Stimulated activated CD4-positive, alpha-beta T cell treated with anti-CD3 and anti-CD28 coated beads, TNF-alpha, amount 100 ng/mL, for 48 hours (primary cell): ENCODE data around the gene MEIS1.

Source experiments
- DNase-seq, 3 donors: peaks; one replicate each; pipeline ENCODE4 v3.0.0-alpha.2; 2020; ENCODE audit warnings: low read depth in 3 of 3

The MEIS1 gene

DNA sequence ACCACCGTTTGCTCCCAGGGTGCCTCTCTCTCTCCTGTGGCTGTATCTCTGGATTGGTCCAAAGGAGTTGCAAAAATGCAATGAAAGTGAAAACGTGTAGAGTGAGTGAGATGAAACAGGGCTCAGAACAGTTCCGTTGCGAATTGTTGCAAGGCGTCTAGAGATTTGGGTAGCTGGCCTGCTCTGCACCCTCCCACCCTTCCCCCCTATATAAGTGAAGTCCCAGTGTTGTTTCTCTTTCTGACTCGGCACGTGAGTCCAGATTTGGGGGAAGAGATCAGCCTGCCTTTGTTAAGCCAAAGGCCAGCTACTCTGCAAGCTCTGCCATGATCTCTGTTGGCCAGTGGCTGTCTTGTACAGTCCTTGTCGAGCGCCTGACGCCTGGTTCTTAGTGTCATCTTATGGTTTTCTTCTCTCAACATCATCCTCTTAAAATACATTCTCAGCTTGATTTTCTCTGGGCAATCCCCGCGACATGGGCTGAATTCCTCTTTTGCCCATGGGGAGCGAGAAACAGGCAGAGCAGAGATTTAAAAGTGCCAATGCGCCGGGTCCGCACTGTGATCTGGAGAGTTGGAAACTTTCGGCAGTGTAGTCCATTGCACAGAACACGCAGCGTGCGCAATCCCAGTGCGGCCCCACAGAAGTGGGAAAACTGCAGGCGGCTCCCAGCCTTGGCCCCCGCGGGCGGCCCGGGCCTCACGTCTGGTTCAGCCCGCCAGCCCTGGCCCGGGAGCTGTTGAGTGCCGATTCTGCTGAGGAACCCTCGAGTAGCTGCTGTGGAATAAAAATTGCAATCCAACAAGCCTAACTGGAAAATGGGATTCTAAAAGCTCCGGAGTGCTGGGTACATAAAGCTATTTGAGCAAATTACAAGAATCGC lies 9.3 kb downstream of the MEIS1 start:
- no peak for DNase-seq

DNA sequence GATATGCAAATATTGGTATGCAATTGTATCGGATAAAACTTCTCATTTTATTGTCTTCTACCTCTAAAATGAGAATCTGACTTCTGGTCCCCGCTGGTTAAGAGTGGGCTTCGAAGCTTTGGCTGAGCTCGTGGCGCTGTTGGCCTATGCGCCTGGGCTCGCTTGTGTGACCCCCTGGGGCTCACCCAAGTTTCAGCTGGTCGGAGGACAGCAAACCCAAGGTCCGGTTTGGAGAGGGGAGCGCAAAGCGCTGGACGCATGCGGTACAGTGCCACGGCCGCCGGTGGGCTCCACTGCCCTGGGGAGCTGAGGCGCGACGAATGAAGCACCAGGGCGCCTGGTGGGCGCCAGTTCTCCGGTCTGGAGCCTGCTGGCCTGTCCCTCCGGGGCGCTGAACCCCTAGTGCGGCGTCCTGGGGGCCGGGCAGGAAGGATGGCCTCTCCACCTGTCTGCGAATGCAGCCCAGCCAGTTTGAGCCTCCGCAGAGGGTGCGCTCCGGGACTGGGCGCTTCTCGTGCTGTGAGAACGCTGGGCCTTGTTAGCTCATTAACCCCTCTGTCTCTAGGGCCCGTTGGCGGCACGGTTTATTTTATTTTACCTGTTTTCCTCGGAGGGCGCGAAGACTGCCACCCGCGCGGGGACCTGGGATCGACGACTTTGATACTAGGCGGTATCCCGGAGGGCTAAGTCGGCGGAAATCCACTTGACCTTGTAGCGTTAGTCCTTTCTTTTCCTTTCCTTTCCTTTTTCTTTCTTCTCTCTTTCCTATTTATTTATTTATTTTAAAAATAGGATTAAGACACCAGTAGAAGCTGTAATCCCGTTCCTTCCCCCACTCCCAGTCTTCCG lies 10.4 kb downstream of the MEIS1 start:
- no peak for DNase-seq

DNA sequence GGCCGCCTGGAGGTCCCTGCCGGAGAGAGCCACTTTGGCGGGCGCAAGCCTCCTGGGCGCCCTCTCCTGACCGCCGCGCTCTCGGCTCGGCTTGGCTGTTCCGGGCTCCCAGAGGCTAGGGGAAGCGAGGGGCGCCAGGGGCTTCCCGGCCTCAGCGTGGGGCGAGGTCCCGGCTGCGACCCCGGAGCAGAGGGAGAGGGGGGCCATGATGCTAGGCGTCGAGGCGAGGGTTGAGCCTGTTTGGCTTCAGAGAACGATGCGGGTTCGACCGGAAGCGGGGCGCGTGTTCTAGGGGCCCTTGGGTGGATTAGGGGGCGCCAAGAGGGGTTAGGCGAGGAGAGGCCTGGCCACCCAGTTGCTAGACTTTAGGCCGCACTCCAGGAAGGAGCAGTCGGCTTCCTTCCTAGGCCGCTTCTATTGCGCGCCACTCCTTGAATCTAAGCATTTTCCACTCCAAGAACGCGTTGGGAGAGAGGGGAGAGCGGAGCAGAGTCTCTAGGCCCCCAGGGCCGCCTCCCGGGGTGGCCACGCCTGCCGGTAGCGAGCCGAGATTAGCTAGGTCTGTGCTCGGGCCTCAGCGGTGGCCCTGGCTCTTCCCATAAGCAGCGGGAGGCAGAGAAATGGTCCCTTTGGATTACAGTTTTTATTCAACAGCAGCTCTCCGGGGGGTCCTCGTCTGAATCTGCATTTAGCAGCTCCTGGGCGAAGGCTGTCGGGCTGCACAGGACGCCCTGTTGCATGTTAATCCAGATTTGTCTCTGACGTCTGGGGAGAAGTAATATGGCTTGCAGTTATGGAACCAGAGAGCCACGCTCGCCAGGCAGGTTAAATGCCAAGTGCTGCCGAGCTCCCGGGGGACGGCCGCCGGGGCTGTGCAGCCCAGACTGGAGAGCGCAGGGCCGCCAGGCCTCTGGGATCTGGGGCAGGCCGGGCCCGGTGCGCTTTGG lies 11.3 kb downstream of the MEIS1 start:
- DNase-seq, result no peak

DNA sequence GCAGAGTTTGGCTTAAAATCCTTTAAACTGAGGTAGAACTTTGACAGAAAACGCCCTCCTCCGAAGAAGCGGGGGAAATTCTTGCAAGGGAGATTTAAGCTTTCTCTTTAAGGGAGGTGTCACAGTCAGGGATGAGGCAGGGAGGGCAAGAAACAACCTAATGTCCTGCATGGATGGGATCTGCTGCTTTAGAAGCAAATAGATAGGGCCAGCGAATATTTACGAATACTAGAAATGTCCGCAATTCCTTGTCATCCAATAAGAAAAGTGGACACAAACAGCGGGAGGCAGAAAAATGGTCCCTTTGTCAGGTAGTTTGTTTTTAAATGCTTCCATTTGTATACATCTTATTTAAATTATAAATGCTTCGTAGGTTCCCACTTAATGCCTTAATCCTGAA lies 12.0 kb downstream of the MEIS1 start:
- no peak for DNase-seq

DNA sequence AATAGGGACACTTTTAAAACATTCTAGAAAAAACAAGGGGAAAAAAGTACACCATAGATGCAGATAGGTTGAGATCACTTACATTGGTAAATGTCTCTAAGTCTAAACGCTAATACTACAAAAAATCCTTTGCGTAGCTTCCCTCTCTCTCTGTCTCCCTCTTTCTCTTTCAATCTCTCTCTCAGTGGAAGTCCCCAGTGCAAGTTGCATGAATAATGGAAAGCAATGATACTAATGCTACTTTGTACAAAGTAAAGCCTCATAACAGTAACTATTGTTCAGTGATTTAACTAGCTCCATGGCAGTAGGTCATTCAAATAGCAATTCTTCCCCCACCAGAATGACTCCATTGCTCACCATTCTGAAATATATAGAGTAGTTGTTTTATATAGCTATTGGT lies 12.8 kb downstream of the MEIS1 start:
- no peak for DNase-seq

DNA sequence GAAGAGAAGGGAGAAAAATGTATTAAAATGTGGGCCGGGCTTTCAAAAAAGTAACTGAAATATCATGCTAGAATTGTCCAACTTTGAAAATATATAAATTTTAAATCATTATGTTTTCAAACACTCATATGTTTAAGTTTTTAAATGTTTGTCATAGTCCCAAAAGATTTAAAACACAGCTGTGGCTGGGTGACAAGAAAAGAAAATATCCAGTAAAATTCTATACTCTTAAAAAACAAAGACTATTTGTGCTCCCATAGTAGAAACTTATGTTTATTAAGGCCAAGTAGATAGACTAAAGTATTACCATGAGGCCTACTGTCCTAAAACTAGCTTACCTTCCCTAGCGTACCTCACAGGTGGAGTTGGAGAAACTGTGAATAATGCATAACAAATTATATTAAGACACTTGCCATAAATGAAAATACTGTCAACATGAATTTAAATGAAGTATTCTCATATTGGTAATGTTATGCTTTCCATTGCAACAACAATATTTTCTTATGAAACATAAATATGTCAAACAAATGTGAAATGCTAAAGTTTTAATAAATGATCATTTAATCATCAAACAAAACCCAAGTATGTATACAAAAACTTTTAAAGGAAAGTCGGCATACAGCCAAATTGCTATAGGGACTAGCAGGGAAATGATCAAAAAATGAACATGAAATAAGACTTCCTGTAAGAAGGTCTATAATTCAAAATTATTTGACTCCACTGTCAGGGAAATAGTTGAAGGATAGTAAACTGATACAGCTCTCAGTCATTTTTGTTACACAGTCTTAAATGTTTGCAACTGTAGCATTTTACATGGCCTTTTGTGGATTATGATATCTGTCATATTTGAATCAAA lies 13.4 kb downstream of the MEIS1 start:
- no peak for DNase-seq

DNA sequence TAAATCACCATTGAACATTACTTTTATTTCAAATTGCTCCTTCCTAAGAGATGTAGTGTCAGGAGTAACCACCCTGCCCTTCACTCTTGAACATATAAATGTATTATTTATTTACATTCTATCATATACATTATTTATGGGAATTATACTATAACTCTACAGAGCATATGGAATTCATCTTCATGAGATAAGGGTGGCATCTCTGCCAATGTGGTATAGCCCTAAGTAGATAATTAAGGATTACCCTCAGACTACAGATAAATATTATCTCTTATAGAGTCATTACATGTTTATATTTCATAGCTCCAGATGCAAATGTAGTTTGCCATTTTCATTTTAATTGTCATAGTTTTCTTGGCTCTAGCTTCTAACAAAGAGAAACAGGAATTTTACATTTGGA lies 17.3 kb downstream of the MEIS1 start:
- DNase-seq, result no peak

DNA sequence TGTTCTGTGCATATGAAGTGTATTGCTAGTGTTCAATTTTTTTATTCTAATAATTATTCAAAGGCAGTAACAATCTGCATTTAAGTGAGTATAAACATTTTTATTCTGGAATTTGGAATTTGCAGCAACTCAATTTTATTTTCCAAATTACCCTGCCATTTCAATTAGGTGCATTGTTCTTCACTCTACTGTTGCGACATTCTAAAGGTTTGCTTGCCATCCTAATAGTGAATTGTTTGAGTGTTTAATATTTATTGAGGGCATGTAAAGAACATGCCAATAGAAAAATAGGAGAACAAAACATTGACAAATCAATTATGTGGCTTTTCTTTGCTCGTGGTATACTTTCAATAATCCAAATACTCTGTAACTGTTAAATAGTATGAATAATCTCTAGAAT lies 18.0 kb downstream of the MEIS1 start:
- no peak for DNase-seq

DNA sequence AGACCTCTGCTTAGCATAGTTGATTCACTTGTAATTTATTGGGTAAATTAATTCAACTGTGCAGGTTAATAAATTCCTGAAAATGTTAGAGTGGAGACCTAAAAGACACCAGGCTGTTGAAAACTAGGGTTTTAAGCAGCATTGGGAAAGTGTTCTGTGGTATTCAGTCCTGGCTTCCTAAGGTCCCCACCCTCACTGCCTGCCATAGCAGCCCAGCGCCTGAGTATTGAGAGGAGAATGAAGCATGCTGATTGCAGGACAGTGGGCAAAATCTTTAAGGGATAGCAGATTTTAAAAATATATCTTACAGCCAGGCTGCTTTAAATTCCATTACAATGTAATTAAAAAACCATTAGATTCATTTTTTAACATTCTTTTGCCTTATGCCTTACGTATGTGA lies 20.6 kb downstream of the MEIS1 start:
- DNase-seq, result no peak

DNA sequence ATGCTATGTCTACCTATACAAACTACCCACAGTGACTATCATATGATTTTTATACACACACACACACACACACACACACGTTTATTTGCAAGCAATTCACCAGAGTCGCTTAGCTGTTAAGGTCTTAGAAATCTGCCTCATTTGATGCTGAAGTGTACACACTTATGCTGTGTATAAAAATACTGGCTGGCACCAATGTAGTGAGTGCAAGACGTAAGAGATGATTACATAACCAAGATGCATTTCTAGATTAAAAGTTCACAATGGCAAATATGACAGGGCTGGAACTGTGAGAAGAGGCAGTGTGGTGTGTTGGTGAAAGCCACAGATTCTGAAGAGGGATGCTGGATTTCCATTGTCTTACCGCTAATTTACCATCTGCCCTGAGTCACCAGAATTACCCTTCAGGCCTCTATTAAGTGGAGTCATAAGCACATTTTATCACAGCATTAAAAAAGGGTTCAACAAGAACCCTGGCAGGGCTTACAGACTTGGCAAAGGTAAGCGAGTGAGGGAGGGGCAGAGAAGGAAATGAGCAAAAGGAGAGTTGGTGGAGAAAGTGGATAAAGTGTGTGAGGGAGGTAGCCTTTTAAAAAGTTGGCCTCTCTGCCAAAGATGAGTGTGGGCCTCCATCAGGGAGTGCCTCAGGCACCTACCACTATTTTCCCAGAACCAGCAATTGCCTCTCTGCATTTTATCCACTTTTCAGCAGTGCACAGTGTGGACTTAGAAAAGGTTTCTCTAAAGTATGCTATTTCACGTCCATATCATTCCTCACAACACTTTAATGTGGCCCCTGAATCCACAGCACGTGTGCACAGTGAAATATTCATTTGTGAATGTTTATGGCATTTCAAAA lies 21.5 kb downstream of the MEIS1 start:
- DNase-seq, result no peak

DNA sequence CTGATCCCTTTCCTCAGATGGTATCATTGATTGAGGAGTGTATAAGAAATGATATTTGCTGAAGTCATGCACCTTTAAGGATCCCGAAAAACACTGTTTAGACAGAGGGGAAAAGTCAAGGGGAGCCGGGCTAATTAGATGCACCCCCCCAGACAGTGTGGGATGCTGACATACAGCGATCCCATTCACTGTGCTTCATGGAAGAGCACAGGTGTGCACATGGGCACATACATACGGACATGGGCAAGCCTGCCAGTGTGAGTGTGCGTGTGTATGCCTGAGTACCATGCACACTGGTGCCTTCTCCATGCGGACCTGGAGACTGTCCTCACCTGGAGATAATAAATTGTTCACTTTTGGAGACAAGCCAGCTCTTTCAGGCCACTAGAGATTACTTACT lies 22.6 kb downstream of the MEIS1 start:
- no peak for DNase-seq

DNA sequence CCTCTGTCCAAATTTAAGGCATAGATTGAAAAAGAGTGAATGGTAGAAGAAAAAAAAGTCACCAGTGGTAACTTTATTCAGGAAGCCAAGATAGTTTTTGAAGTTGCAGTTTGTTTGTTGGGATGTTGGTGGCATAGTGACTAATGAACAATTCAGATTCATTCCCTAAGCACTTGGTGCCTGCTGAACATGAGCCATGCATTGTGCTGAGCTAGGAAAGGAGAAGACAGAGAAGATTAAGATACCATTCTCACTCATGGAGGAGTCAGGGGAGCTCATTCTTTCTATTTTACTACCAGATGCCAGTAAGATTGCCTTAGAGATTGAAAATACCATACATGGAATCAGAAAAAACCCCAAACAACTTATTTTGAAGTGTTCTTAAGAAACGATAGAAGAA lies 25.1 kb downstream of the MEIS1 start:
- no peak for DNase-seq

DNA sequence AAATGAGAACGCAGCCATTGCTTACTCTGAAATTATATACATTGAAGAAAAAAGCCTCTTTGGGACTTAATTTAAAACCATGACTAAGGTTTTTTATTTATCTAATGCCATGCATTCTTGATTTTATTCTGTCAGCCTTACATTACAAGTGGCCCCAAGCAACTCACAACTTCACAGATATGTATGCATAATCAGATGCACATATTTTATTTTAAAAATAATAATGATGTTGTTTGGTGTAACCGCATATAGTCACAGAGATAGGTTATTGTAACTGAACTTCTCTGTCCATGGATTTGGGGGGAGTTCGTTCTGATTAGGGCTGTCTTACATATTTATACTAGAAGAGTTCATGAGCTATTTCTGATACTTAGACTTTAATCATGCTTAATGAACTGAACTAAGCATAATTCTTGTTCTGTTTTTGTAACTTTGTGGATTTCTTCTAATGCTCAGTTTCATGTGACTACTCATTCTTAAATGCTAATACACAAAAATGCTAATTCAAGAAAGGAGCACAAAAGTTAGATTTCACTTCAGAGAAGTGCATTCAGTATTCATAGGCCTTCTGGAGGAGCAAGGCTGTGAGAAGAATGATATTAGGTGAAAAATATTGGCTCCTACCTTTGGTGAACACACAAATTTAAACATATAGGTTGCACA lies 26.2 kb downstream of the MEIS1 start:
- no peak for DNase-seq

DNA sequence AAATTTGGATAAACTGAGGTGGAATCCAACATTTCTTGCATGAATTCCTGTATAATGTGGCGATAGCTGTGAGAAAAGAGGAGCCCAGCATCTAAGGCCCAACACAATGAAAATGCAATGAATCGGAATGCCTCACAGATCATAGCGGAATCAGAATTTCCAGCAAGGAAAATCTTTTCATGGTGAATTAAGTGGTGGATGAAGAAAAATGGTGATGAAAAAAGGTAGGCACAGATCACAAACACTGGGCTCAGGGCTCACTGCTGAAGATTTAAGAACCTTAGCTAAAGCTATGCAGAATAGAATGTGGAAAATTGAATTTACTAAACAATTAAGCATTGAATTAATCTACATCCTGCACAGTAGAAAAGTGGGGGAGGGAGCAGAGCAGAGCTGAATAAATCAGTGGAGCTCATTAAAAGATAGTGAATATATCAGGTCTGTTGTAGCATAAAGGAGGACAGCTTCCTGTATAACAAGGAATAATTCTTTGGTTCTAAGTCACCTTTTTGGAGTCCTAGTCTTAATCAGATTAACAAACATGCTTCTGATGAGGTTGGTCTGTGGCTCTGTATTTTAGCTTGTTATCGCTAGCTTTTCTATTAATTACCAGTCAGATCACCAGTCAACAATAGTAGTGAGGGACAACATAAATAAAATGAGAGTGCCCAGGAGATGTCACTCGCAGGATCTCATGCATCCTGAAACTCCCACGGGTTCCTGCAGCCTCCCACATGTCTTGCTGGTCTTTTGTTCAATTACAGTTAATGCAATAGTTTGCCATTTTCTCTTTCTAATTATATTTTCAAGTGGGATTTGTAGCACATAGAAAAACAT lies 27.0 kb downstream of the MEIS1 start:
- DNase-seq, result no peak

DNA sequence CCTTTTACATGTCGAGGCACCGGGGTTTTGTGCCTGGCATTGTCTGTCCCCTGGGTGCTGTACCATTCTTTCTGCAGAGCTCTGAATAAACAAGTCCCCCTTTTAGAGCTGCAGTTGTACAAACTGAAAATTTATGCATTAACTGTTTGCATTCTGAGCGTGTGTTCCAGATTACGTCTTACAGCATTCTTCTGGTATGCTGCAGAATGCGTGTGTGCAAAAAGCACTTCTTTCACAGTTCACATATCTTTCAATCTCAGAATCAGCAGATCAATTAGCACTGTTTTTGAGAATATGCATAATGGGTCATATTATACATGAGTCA lies 27.5 kb downstream of the MEIS1 start:
- no peak for DNase-seq

DNA sequence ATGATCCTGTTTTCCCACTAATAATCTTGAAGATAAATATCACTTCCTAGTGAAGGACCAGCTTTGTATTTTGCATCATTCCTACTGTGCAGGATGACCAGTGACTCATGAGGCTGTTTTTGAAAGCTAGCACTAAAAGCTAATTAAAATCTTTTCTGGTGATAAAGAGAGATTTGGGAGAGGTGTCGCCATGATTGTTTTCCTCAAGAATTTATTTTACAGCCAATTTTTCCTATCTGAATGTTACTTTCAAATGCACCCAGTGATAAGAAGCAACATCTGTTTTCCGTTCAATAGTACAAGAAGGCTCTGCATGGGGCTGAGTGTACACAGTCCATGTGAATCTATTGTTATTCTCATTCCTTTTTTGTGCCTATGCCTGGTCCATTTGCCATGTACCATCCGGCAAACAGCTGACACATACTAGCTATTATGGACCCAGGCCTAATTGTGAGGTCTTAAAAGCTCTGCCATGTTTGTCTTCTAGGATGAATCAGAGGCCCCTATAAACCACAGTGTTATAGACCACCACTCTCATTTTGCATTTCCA lies 28.4 kb downstream of the MEIS1 start:
- no peak for DNase-seq

DNA sequence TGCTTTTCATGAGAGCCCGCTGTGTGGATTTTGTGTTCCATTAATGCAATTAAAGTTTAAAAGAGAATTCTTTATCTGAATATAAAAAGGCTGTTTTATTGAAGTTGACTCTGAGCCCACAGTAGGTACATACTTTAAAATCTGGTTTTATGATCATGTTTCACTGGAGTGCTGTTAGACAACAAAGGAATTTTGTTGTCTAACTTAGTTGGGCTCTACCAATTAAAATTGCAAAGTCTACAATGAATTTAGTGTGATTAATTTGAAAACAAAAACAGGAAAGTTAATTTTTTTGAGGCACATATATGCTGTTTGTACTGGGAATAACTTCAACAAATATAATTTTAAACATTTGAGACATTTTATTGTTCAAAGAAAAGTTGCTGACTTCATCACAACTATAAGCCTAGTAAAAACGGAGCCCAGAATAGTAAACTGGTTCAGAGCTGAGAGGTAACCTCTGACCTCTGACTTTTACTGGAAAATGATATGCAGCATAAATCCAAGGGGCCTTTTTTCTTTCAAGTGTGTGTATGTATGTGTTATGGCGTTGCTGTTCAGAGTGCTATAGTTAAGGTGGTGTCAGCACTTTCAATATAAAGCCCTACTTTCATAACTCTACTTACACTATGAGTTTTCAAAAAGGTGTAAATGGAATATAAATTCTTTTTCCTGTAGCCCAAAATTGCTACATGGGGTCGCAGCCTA lies 30.2 kb downstream of the MEIS1 start:
- DNase-seq, result no peak

DNA sequence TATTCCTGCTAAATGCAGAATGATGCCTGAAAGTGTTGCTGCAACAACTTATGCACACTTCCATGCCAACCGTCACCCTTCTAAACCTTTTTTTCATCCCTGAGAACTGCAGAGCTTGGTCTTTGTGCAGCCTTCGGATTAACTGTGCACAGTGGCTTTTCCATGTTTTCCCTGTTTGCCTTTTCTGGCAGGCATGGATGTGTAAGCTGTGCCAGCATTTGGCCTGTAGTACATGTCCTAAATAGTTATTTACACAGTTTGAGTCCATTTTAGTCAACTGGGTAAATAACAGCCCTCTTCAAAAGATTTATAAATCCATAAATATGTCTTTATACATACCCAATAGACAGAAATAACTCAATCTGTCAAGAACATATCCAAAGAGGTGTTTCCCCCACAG lies 31.5 kb downstream of the MEIS1 start:
- no peak for DNase-seq
